ENCODE measurements around the gene CCT7. TPM values are rescaled to one million over a fixed set of nuclear protein-coding genes. Genes with fewer than 3 reads are reported as not detected.

The CCT7 gene
- total and polyA plus RNA-seq, 2 of the 8 experiments (the other 6 are each of a cell fraction or from before 2014, with no cell fraction given), result 440 to 474 TPM

- ChIA-PET CTCF (ENCODE audit: partially characterized antibody) (interaction anchor here (0.7 to 6.5 kb wide), 16 partner anchors 15 to 94 kb away, joined by 3 to 122 read pairs (median 8); partner anchors contain the start of genes ALMS1 and CCT7), POLR2A (ENCODE audit: partially characterized antibody) (interaction anchor here (1.2 to 2.5 kb wide), 9 partner anchors 7 to 68 kb away, joined by 3 to 8 read pairs (median 4); partner anchors contain the start of genes CCT7 and FBXO41)
- H3K4me2 ChIP-seq (ENCODE audit: insufficient read depth in 1 of 2, low read depth in 2 of 2, low read length in 2 of 2), result peak overlapping the region; percentile 78 to 90
- no peak overlapping the region for H2BK120ac ChIP-seq (replicated peaks; ENCODE audit: low read depth, low read length)
- no peak overlapping the region for H3K18ac ChIP-seq (ENCODE audit: extremely low read depth, low read length)
- no peak overlapping the region for H2AK5ac ChIP-seq (ENCODE audit: low read depth, low read length)
- H3K56ac ChIP-seq (replicated peaks; ENCODE audit: insufficient read length, low read depth, low read length), result no peak overlapping the region
- H4K5ac ChIP-seq (ENCODE audit: insufficient read length, low read depth, low read length), result no peak overlapping the region
- no peak overlapping the region for H4K91ac ChIP-seq (replicated peaks; ENCODE audit: insufficient read length, low read length)
- H3K4ac ChIP-seq (replicated peaks; ENCODE audit: insufficient read length, low read depth, low read length), result no peak overlapping the region
- no peaks in the 10 kb centered on the region for H3K79me2 ChIP-seq (ENCODE audit: control insufficient read depth in 1 of 2, insufficient read depth in 2 of 2, low read length in 2 of 2)
- WGBS, 2 experiments (ENCODE audit: extremely low coverage in 1 of 2, insufficient coverage in 1 of 2, insufficient read length in 1 of 2, insufficient replicate concordance in 2 of 2, low coverage in 1 of 2, low lambda C conversion rate in 2 of 2, missing lambda C conversion rate in 1 of 2), result 4% methylated on average over 66 of the region's 82 CpGs; no CpG with 5 or more reads in 1 of the 2 experiments
- peaks cover 9 to 15% of the 10 kb centered on the region in 2 experiments for H4K20me1 ChIP-seq (replicated peaks in 1 of 2; ENCODE audit: control insufficient read depth in 1 of 2, insufficient read depth in 2 of 2, low read length in 2 of 2)
- peak in 1 of 2 experiments; percentile 76 for DNase-seq (ENCODE audit: low read depth in 1 of 2, low spot score in 2 of 2)
- H3K4me1 ChIP-seq (replicated peaks in 1 of 4; ENCODE audit: control insufficient read depth in 3 of 4, insufficient read depth in 4 of 4, low read length in 3 of 4), result peaks cover 0 to 11% (median 3%) of the 10 kb centered on the region in 4 experiments; a peak in 4 of 7 replicates
- H3K27me3 ChIP-seq (replicated peaks in 1 of 4; ENCODE audit: control insufficient read depth in 3 of 4, extremely low read depth in 1 of 4, insufficient read depth in 3 of 4, low read length in 3 of 4), result peaks cover 28 to 73% (median 57%) of the 10 kb centered on the region in 4 experiments
- no peak for FAIRE-seq
- H3K9me3 ChIP-seq (ENCODE audit: insufficient read depth in 2 of 2, low read depth in 1 of 2, low read length in 1 of 2), result no peaks in the 10 kb centered on the region
- H2BK15ac ChIP-seq (ENCODE audit: low read length), result no peak overlapping the region
- no peaks in the 10 kb centered on the region; a peak in 1 of 8 replicates for H3K36me3 ChIP-seq (ENCODE audit: control insufficient read depth in 2 of 4, insufficient read depth in 4 of 4, low read length in 3 of 4)
- no peak overlapping the region for H3K27ac ChIP-seq (ENCODE audit: low read depth, low read length)
- no peak overlapping the region for H2BK12ac ChIP-seq (ENCODE audit: low read depth, low read length)
- H3K23ac ChIP-seq (ENCODE audit: insufficient read length), result no peak overlapping the region
- peak overlapping the region; percentile 37 to 68 (median 46) for H3K4me3 ChIP-seq (ENCODE audit: extremely low read depth in 1 of 4, insufficient read depth in 2 of 4, low read depth in 3 of 4, low read length in 4 of 4)
- H3K79me1 ChIP-seq (ENCODE audit: low read depth, low read length), result no peaks in the 10 kb centered on the region
- H4K8ac ChIP-seq (ENCODE audit: extremely low read depth, insufficient read depth, low read length), result 0 out of 2 replicates have a peak overlapping the region, but pooled peaks have one; percentile 29
- no peak overlapping the region; the same call in 1 of the 2 replicates for H2AFZ ChIP-seq (ENCODE audit: low read length)
- H3K9ac ChIP-seq (replicated peaks in 1 of 4; ENCODE audit: extremely low read depth in 1 of 4, low read depth in 3 of 4, low read length in 3 of 4), result no peak overlapping the region
- H3K14ac ChIP-seq (ENCODE audit: insufficient read length), result no peak overlapping the region
- no peak overlapping the region for H2BK5ac ChIP-seq (ENCODE audit: low read depth, low read length)
- no peak overlapping the region for H2BK20ac ChIP-seq (ENCODE audit: low read length)
- peaks cover 12% of the 10 kb centered on the region for H3K23me2 ChIP-seq (ENCODE audit: low read depth, low read length)
- TF ChIP-seq HDAC2 (IDR thresholded peaks at IDR 0.05; ENCODE audit: borderline replicate concordance in 1 of 2, low read depth in 2 of 2, low read length in 2 of 2) (peak in 1 of 2 experiments; percentile 18; a peak in 1 of 4 replicates), HDAC6 (IDR thresholded peaks at IDR 0.05; ENCODE audit: low read depth, low read length) (no peak), CREB1 (IDR thresholded peaks at IDR 0.05) (peak; percentile 53), SUZ12 (IDR thresholded peaks at IDR 0.05; ENCODE audit: low read length) (peak; percentile 89), RBBP5 (IDR thresholded peaks at IDR 0.05; ENCODE audit: borderline replicate concordance, low read depth, low read length) (0 out of 2 replicates have a peak, but pooled peaks have one; percentile 71), TAF7 (optimal IDR thresholded peaks at IDR 0.05; ENCODE audit: borderline replicate concordance, low read depth, low read length) (no peak), EZH2 (IDR thresholded peaks at IDR 0.05; ENCODE audit: low read depth, low read length, severe bottlenecking) (peak; percentile 75), ASH2L (IDR thresholded peaks at IDR 0.05; ENCODE audit: low read length) (peak; percentile 84), RNF2 (IDR thresholded peaks at IDR 0.05; ENCODE audit: borderline replicate concordance, low read depth, low read length, missing control alignments, poor library complexity, severe bottlenecking) (peak; percentile 66), KDM1A (IDR thresholded peaks at IDR 0.05; ENCODE audit: borderline replicate concordance, low read length) (0 out of 2 replicates have a peak, but pooled peaks have one; percentile 30)
Measured at GRCh38 chr2:73291461-73292315, 57.6 kb downstream of the CCT7 start.

Measured in H1 (cell line).